DND-41 (cell line): ENCODE results near the gene SCGB1A1.
"Not testable (repeated sequence)": the region's sequence is repeated elsewhere in the genome, so short reads cannot be mapped to it uniquely, and the experiment has no call there.

ENCODE experiments used
- ATAC-seq: fragments of 200-7000 bp; cut with Tn5 transposase; 3 replicates; pipeline ENCODE4 v1.9.1; 2021; ENCODE audit warnings: low read depth; ENCODE audit not compliant: insufficient read depth
- DNase-seq: peaks from one replicate; pipeline ENCODE4 v3.0.0-alpha.2; 2020
- H2AFZ ChIP-seq: 2 replicates; pipeline ENCODE4 v1.6.0; 2012; ENCODE audit warnings: low read depth, low read length
- H3K27ac ChIP-seq: 2 replicates; pipeline ENCODE4 v1.5.1; 2012; ENCODE audit warnings: low read length, inconsistent platforms
- H3K27me3 ChIP-seq: fragments of 200-600 bp; sonication (generic); 2 replicates; pipeline ENCODE4 v1.6.0; 2012; ENCODE audit warnings: low read length, mild to moderate bottlenecking, inconsistent platforms; ENCODE audit not compliant: insufficient read depth, poor library complexity
- H3K36me3 ChIP-seq: 2 replicates; pipeline ENCODE4 v1.5.1; 2012; ENCODE audit warnings: low read length, inconsistent platforms; ENCODE audit not compliant: insufficient read depth
- H3K4me1 ChIP-seq: 2 replicates; pipeline ENCODE4 v1.5.1; 2012; ENCODE audit warnings: mild to moderate bottlenecking, low read length; ENCODE audit not compliant: insufficient read depth
- H3K4me2 ChIP-seq: 2 replicates; pipeline ENCODE4 v1.6.0; 2012; ENCODE audit warnings: mild to moderate bottlenecking, moderate library complexity, low read length, inconsistent platforms; ENCODE audit not compliant: insufficient read depth
- H3K4me3 ChIP-seq, 2 experiments: fragments of 200-600 bp in 1 of 2; shearing (Covaris generic) in 1 of 2; 2 replicates each; pipeline ENCODE4 v1.5.1; 2012 to 2016; ENCODE audit warnings: inconsistent platforms in 2 of 2, low read length in 2 of 2, mild to moderate bottlenecking in 2 of 2, low read depth in 1 of 2, moderate library complexity in 1 of 2
- H3K79me2 ChIP-seq: 2 replicates; pipeline ENCODE4 v1.6.0; 2012; ENCODE audit warnings: low read length, inconsistent platforms; ENCODE audit not compliant: insufficient read depth
- H3K9ac ChIP-seq: 2 replicates; pipeline ENCODE4 v1.6.0; 2012; ENCODE audit warnings: low read depth, mild to moderate bottlenecking, inconsistent platforms, low read length, moderate library complexity
- H3K9me3 ChIP-seq: 2 replicates; pipeline ENCODE4 v1.5.1; 2012; ENCODE audit warnings: low read length, moderate library complexity, mild to moderate bottlenecking, inconsistent platforms; ENCODE audit not compliant: insufficient read depth, severe bottlenecking
- H4K20me1 ChIP-seq: 2 replicates; pipeline ENCODE4 v1.6.0; 2012; ENCODE audit warnings: low read length; ENCODE audit not compliant: insufficient read depth
- CTCF ChIP-seq: IDR thresholded peaks from 2 replicates; pipeline ENCODE4 v1.5.1; 2012; ENCODE audit warnings: borderline replicate concordance, low read length, moderate library complexity, mild to moderate bottlenecking; ENCODE audit not compliant: poor library complexity, severe bottlenecking; ENCODE audit errors: extremely low read depth
- EZH2 ChIP-seq: IDR thresholded peaks from 3 replicates; pipeline ENCODE4 v1.6.1; 2012; ENCODE audit warnings: borderline replicate concordance, low read depth, mild to moderate bottlenecking, moderate library complexity, low read length, inconsistent platforms; ENCODE audit not compliant: severe bottlenecking

The SCGB1A1 gene

GRCh38 chr11:62373464-62374119 is 45.2 kb upstream of the SCGB1A1 start:
- TF ChIP-seq CTCF = no peak
- no peak for TF ChIP-seq EZH2
- no peak overlapping the region for H3K4me2 ChIP-seq
- DNase-seq = no peak
- no peak overlapping the region for H2AFZ ChIP-seq
- no peaks in the 10 kb centered on the region for H3K27me3 ChIP-seq
- H3K4me3 ChIP-seq = no peak overlapping the region
- no peaks in the 10 kb centered on the region for H3K4me1 ChIP-seq
- H4K20me1 ChIP-seq = peaks cover 4% of the 10 kb centered on the region; the same call in 1 of the 2 replicates
- H3K27ac ChIP-seq = no peak overlapping the region
- H3K9ac ChIP-seq = no peak overlapping the region
- H3K9me3 ChIP-seq = no peaks in the 10 kb centered on the region
- H3K79me2 ChIP-seq = no peaks in the 10 kb centered on the region
- no peaks in the 10 kb centered on the region for H3K36me3 ChIP-seq
- ATAC-seq = no peak

- DNase-seq = no peak
- Histone ChIP-seq H3K79me2 (no peaks in the 10 kb centered on the region), H4K20me1 (peaks cover 4% of the 10 kb centered on the region; the same call in 1 of the 2 replicates), H3K36me3 (no peaks in the 10 kb centered on the region), H3K9ac (no peak overlapping the region), H3K4me2 (no peak overlapping the region), H3K4me3 (no peak overlapping the region), H2AFZ (no peak overlapping the region), H3K9me3 (no peaks in the 10 kb centered on the region), H3K27me3 (peaks cover 5% of the 10 kb centered on the region), H3K27ac (no peak overlapping the region), H3K4me1 (no peaks in the 10 kb centered on the region)
- TF ChIP-seq CTCF (no peak), EZH2 (no peak)
- no peak for ATAC-seq
Observed at GRCh38 chr11:62374801-62375200, 44.0 kb upstream of the SCGB1A1 start.

- not testable (repeated sequence) for H2AFZ ChIP-seq, H3K27ac ChIP-seq, H3K79me2 ChIP-seq, H3K4me3 ChIP-seq, DNase-seq, H3K9me3 ChIP-seq, H3K4me2 ChIP-seq, H3K9ac ChIP-seq, H3K4me1 ChIP-seq, H4K20me1 ChIP-seq, H3K36me3 ChIP-seq, ATAC-seq, H3K27me3 ChIP-seq
- peak; percentile 33 for TF ChIP-seq CTCF
Observed at GRCh38 chr11:62378459-62379063, 40.3 kb upstream of the SCGB1A1 start.

- H3K36me3 ChIP-seq, ATAC-seq, H4K20me1 ChIP-seq: not testable (repeated sequence)
Observed at GRCh38 chr11:62379586-62379985, 39.2 kb upstream of the SCGB1A1 start.

More at GRCh38 chr11:62379586-62379985, 39.2 kb upstream of the SCGB1A1 start:
- not testable (repeated sequence) for H3K9me3 ChIP-seq, H3K79me2 ChIP-seq, H3K27ac ChIP-seq, H3K4me3 ChIP-seq, H2AFZ ChIP-seq, H3K4me2 ChIP-seq, H3K27me3 ChIP-seq, H3K9ac ChIP-seq, DNase-seq, H3K4me1 ChIP-seq
